B cell (primary cell): Measurements from ENCODE around the gene ALX3. TPM values are rescaled to one million over a fixed set of nuclear protein-coding genes. Genes with fewer than 3 reads are reported as not detected.

Source experiments
- ATAC-seq: fragments of 200-7000 bp; cut with Tn5 transposase; one replicate; pipeline ENCODE4 v1.10.0; 2021; ENCODE audit warnings: low read depth, mild to moderate bottlenecking, moderate number of reproducible peaks, moderate library complexity
- CTCF ChIA-PET: fragments of 350-600 bp; sonication (Branson Sonifier 250); formaldehyde crosslinking; loops from one replicate; lab custom pipeline; 2021; ENCODE audit warnings: antibody characterized with exemption, inconsistent platforms; lab: Charles Lee
- POLR2A ChIA-PET: fragments of 350-600 bp; sonication (Branson Sonifier 250); formaldehyde crosslinking; loops from one replicate; lab custom pipeline; 2021; ENCODE audit warnings: antibody characterized with exemption; lab: Charles Lee
- DNase-seq: peaks from one replicate; pipeline ENCODE4 v3.0.0; 2013
- H2AFZ ChIP-seq: 2 replicates; pipeline ENCODE4 v1.6.1; 2012; ENCODE audit warnings: mild to moderate bottlenecking, low read depth, low read length; ENCODE audit not compliant: insufficient read depth, poor library complexity, severe bottlenecking
- H3K27ac ChIP-seq, 2 donors: 1 replicate in 1 of 2; 2 replicates in 1 of 2; pipeline ENCODE4 v1.5.1; 2012 to 2013; ENCODE audit warnings: low read length in 2 of 2, mild to moderate bottlenecking in 2 of 2, moderate library complexity in 1 of 2
- H3K27me3 ChIP-seq, 4 experiments: fragments of 200-600 bp in 1 of 4; sonication (generic) in 1 of 4; replicated peaks in 1 of 4; 1 replicate in 2 of 4; 2 replicates in 2 of 4; pipeline versions ENCODE4 v1.6.1 to v1.7.0; 2013 to 2016; ENCODE audit warnings: low read length in 3 of 4, mild to moderate bottlenecking in 2 of 4, mixed read lengths in 1 of 4, moderate library complexity in 1 of 4; ENCODE audit not compliant: insufficient read depth in 4 of 4, control insufficient read depth in 3 of 4; ENCODE audit errors: control extremely low read depth in 1 of 4
- H3K36me3 ChIP-seq, 2 experiments: replicated peaks in 1 of 2; 1 replicate in 1 of 2; 2 replicates in 1 of 2; pipeline versions ENCODE4 v1.6.1 to v1.7.1; 2013; ENCODE audit warnings: low read length in 1 of 2; ENCODE audit not compliant: insufficient read depth in 2 of 2, control insufficient read depth in 1 of 2; ENCODE audit errors: control extremely low read depth in 1 of 2, extremely low read depth in 1 of 2
- H3K4me1 ChIP-seq, 2 donors: fragments of 200-600 bp in 1 of 2; sonication (generic) in 1 of 2; 1 replicate in 1 of 2; 2 replicates in 1 of 2; pipeline versions ENCODE4 v1.5.1 to v1.6.1; 2013 to 2017; ENCODE audit warnings: low read length in 2 of 2; ENCODE audit not compliant: control insufficient read depth in 2 of 2, insufficient read depth in 2 of 2
- H3K4me2 ChIP-seq: replicated peaks from 2 replicates; pipeline ENCODE3; 2012; ENCODE audit warnings: mild to moderate bottlenecking, low read depth, low read length; ENCODE audit not compliant: poor library complexity, severe bottlenecking
- H3K4me3 ChIP-seq, 5 experiments: fragments of 200-600 bp in 1 of 5; sonication (generic) in 1 of 5; 1 replicate in 3 of 5; 2 replicates in 2 of 5; pipeline versions ENCODE4 v1.5.1 to v1.7.0; 2011 to 2016; ENCODE audit warnings: low read length in 4 of 5, mild to moderate bottlenecking in 4 of 5, low read depth in 2 of 5, control low read depth in 1 of 5, moderate library complexity in 1 of 5; ENCODE audit not compliant: insufficient read depth in 1 of 5; ENCODE audit errors: control extremely low read depth in 1 of 5, extremely low read depth in 1 of 5
- H3K79me2 ChIP-seq: fragments of 200-600 bp; sonication (generic); one replicate; pipeline ENCODE4 v1.6.0; 2016; ENCODE audit warnings: low read length; ENCODE audit not compliant: control insufficient read depth, insufficient read depth
- H3K9ac ChIP-seq: fragments of 200-600 bp; sonication (generic); 2 replicates; pipeline ENCODE4 v1.6.1; 2017; ENCODE audit warnings: mild to moderate bottlenecking, low read length, moderate library complexity
- H3K9me3 ChIP-seq, 3 donors: one replicate each; pipeline versions ENCODE4 v1.6.1 to v1.7.1; 2013; ENCODE audit warnings: low read length in 2 of 3; ENCODE audit not compliant: control insufficient read depth in 2 of 3, insufficient read depth in 1 of 3; ENCODE audit errors: control extremely low read depth in 1 of 3
- H4K20me1 ChIP-seq: 2 replicates; pipeline ENCODE4 v1.6.0; 2012; ENCODE audit warnings: mild to moderate bottlenecking, low read length; ENCODE audit not compliant: insufficient read depth, control insufficient read depth, poor library complexity, severe bottlenecking
- H3K27ac Mint-ChIP-seq: one replicate; pipeline ENCODE4 v1.8.0; 2021; ENCODE audit warnings: mixed read lengths
- H3K27me3 Mint-ChIP-seq: one replicate; pipeline ENCODE4 v1.8.0; 2021; ENCODE audit warnings: mixed read lengths
- H3K4me1 Mint-ChIP-seq: one replicate; pipeline ENCODE4 v1.8.0; 2021; ENCODE audit warnings: mixed read lengths
- H3K4me3 Mint-ChIP-seq: one replicate; pipeline ENCODE4 v1.8.0; 2021; ENCODE audit warnings: mixed read lengths
- H3K9me3 Mint-ChIP-seq: one replicate; pipeline ENCODE4 v1.8.0; 2022; ENCODE audit warnings: mixed read lengths; ENCODE audit not compliant: insufficient read depth
- EZH2 ChIP-seq: IDR thresholded peaks from 2 replicates; pipeline ENCODE4 v1.6.1; 2012; ENCODE audit warnings: borderline replicate concordance, low read depth, mild to moderate bottlenecking, moderate library complexity, low read length; ENCODE audit not compliant: insufficient read depth, poor library complexity, severe bottlenecking
- WGBS: methylation state at CpG from one replicate; pipeline ENCODE4 v1.1.5; 2013; ENCODE audit warnings: missing lambda C conversion rate; ENCODE audit not compliant: insufficient coverage; 5-methylcytosine and 5-hydroxymethylcytosine counted together
- intact Hi-C: fragments of 100-400 bp; cut with micrococcal nuclease; formaldehyde crosslinking; loops from one replicate; pipeline ENCODE4 v1.10.0; 2022
- polyA plus RNA-seq: library from polyadenylated mRNA; depleted of rRNA; stranded (reverse); fragments of >200 nt; gene quantifications from 2 replicates; pipeline ENCODE4 v1.2.3, GENCODE V29; 2012
- total RNA-seq, 2 donors: library from RNA; stranded (reverse); fragments of 120-200 nt in 1 of 2; gene quantifications; 1 replicate in 1 of 2; 2 replicates in 1 of 2; pipeline versions ENCODE4 v1.2.3 to v1.2.4, GENCODE V29; 2013 to 2022
- TF ChIP-seq, protein P1 (sequence below): fragments of 200-600 bp; IDR thresholded peaks from one replicate; pipeline ENCODE4 v1.8.0; 2022; ENCODE audit warnings: antibody characterized with exemption, mild to moderate bottlenecking

ALX3 gene
- total and polyA plus RNA-seq, 2 donors (not counting 1 experiment from before 2014, with no cell fraction given), result not detected

GRCh38 chr1:110056285-110056683 is 14.2 kb downstream of the ALX3 start:
- no peak for ATAC-seq
- Histone ChIP-seq H2AFZ (no peak overlapping the region), H3K4me1 (no peaks in the 10 kb centered on the region), H3K79me2 (peaks cover 3% of the 10 kb centered on the region), H3K9me3 (no peaks in the 10 kb centered on the region), H3K4me2 (no peak overlapping the region), H3K9ac (no peak overlapping the region), H3K27ac (no peak overlapping the region), H3K4me3 (no peak overlapping the region), H4K20me1 (peaks cover 36% of the 10 kb centered on the region), H3K27me3 (no peaks in the 10 kb centered on the region), H3K36me3 (peaks cover 2 to 71% of the 10 kb centered on the region in 2 experiments)
- H3K4me1 Mint-ChIP-seq, result no peaks in the 10 kb centered on the region
- H3K9me3 Mint-ChIP-seq, result no peaks in the 10 kb centered on the region
- 85% methylated on average over 4 of the region's 4 CpGs for WGBS
- TF ChIP-seq, protein P1, sequence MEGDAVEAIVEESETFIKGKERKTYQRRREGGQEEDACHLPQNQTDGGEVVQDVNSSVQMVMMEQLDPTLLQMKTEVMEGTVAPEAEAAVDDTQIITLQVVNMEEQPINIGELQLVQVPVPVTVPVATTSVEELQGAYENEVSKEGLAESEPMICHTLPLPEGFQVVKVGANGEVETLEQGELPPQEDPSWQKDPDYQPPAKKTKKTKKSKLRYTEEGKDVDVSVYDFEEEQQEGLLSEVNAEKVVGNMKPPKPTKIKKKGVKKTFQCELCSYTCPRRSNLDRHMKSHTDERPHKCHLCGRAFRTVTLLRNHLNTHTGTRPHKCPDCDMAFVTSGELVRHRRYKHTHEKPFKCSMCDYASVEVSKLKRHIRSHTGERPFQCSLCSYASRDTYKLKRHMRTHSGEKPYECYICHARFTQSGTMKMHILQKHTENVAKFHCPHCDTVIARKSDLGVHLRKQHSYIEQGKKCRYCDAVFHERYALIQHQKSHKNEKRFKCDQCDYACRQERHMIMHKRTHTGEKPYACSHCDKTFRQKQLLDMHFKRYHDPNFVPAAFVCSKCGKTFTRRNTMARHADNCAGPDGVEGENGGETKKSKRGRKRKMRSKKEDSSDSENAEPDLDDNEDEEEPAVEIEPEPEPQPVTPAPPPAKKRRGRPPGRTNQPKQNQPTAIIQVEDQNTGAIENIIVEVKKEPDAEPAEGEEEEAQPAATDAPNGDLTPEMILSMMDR, result no peak
- TF ChIP-seq EZH2, result no peak
- H3K27ac Mint-ChIP-seq, result no peak overlapping the region
- POLR2A ChIA-PET, result interaction anchor here (1.3 kb wide), 1 partner anchor 22 kb away, joined by 5 read pairs; the partner anchor contains the start of gene STRIP1
- intact Hi-C loops, result no loop called here
- DNase-seq, result no peak
- H3K27me3 Mint-ChIP-seq, result no peaks in the 10 kb centered on the region
- H3K4me3 Mint-ChIP-seq, result no peak overlapping the region
- CTCF ChIA-PET, result interaction anchor here (1.6 to 6.5 kb wide), 2 partner anchors 49 to 441 kb away, joined by 4 to 41 read pairs; no protein-coding TSS in a partner anchor

DNA sequence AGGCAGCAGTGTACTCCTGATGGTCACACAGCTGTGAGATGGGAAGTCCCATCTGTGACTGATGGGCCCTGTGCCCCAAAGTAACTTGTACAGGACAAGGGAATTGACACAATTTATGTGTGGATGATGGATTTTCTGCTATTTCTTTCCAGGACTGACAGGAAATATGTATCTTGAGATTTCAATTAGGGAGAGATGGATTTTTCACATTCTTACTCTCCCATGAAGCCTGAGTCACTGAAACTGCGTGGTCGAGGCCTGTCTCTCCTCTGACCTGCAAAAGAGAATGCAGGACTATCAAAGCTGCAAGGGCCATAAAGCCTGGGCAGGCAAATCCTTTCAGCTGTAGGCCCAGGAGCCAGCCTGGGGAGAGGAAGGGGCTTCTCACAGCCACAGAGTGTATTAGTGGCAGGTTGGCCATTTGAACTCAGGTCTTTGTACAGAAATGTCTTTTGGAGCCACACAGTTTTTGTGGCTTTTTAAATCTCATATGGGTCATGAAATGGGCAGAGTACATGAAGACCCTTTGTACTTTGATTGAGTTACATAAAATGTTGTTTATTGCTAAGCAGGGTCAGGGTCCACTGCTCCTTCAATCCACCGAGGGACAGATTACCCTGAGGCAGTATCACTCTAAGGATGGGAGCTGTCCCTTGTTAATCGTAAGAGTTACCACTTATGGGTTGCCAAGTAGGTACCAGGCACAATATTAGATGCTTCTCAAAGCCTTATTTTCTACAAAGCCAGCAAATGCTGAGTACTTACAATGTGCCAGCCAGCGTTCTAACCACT is 14.8 kb downstream of the ALX3 start:
- Histone ChIP-seq H3K27ac (no peak overlapping the region), H3K9me3 (no peaks in the 10 kb centered on the region), H3K9ac (no peak overlapping the region), H3K4me3 (no peak overlapping the region), H3K4me1 (no peaks in the 10 kb centered on the region), H3K36me3 (peaks cover 2 to 77% of the 10 kb centered on the region in 2 experiments), H3K4me2 (no peak overlapping the region), H3K27me3 (no peaks in the 10 kb centered on the region), H4K20me1 (peaks cover 36% of the 10 kb centered on the region), H2AFZ (no peak overlapping the region), H3K79me2 (peaks cover 3% of the 10 kb centered on the region)
- ChIA-PET POLR2A (no interaction called here), CTCF (interaction anchor here (1.6 to 6.9 kb wide), 6 partner anchors 11 to 441 kb away, joined by 4 to 93 read pairs (median 28); partner anchors contain the start of gene STRIP1)
- TF ChIP-seq EZH2, result no peak
- TF ChIP-seq, protein P1, result no peak
- Mint-ChIP-seq H3K27ac (no peak overlapping the region), H3K27me3 (no peaks in the 10 kb centered on the region), H3K9me3 (no peaks in the 10 kb centered on the region), H3K4me3 (no peak overlapping the region), H3K4me1 (no peaks in the 10 kb centered on the region)
- intact Hi-C loops, result no loop called here
- 96% methylated on average over 4 of the region's 5 CpGs for WGBS
- ATAC-seq (no peak), DNase-seq (no peak)
